Mesenteric fat pad (tissue), 1 donor: ENCODE measurements around the gene C5. TPM values are rescaled to one million over a fixed set of nuclear protein-coding genes. Genes with fewer than 3 reads are reported as not detected.
"Not testable (repeated sequence)": the region's sequence is repeated elsewhere in the genome, so short reads cannot be mapped to it uniquely, and the experiment has no call there.

Source experiments
- DNase-seq: peaks from one replicate; pipeline ENCODE4 v3.0.0-alpha.2; 2020; ENCODE audit warnings: low spot score
- total RNA-seq: library from RNA; stranded (reverse); fragmentation: NEBNext Ultra II Directional; extraction: Animal tissue kit (Norgen Biotek cat#: 25700); gene quantifications from one replicate; pipeline ENCODE4 v1.2.1, GENCODE V29; 2021
- donor health status: DM: yes; HTN: yes; CAD: no.

Gene C5
- total RNA-seq, 1 donor from 2014 or later = 2.1 TPM

DNA sequence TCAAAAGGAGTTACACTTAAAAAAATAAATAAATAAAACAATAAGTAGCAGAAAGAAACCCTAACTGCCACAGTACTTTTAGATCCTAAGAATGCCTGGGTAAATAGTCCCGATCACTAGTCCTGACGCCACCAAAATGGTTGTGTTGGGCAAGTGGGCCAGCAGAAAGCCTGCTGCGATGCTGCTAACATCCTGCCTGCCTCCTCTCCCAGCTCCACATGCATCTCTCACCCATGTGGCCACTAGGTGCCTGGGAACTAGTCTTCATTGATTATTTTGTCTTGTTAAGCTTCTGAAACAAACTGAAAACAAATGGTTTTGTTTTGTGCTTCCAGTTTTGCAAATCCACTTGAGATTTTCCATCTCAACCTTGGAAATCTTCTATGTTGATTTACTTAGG lies 69.1 kb downstream of the C5 start:
- DNase-seq = no peak

DNA sequence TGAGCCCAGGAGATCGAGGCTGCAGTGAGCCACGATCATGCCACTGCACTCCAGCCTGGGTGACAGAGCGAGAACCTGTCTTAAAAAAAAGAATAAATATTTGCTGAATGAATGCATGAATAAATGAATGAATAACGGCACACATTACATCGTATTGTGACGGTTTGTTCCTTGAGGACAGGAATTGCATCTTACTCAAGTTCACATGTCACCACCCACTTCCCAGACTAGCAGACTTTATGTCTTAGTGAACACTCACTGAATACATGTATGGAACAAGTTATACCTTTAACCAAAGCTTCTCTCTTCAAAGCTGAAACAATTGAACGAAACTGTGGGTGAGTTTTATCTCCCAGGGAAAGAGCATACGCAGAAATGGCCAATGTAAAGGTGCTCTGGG lies 70.3 kb downstream of the C5 start:
- DNase-seq = no peak

DNA sequence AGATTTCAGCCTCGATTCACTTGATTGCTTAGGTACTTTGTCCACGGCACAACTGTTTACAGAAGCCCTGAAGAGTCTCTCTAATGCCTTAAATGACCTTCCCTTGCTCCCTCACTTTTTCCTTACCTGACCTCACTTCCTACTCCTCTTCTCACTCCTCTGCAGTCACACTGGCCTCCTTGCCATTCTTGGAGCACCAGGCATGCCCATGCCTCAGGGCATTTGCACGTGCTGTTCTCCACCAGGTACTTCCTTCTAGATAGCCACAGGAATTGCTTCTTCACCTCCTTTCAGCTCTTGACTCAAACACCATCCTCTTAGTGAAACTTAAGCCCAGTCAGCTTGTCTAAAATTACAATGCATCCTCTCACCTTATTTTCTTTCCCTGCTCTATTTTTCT lies 71.1 kb downstream of the C5 start:
- DNase-seq = no peak

DNA sequence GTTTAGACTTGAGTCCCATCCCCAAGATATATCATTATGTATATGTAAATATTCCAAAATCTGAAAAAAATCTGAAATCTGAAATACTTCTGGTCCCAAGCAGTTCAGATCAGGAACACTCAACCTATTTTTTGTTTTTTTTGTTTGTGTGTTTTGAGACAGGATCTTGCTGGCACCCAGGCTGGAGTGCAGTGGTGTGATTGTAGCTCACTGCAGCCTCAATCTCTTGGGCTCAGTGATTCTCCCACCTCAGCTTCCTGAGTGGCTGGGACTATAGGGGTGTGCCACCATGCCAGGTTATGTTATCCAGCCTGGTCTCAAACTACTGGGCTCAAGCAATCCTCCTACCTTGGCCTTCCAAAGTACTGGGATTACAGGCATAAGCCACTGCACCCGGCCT lies 72.8 kb downstream of the C5 start:
- no peak for DNase-seq

DNA sequence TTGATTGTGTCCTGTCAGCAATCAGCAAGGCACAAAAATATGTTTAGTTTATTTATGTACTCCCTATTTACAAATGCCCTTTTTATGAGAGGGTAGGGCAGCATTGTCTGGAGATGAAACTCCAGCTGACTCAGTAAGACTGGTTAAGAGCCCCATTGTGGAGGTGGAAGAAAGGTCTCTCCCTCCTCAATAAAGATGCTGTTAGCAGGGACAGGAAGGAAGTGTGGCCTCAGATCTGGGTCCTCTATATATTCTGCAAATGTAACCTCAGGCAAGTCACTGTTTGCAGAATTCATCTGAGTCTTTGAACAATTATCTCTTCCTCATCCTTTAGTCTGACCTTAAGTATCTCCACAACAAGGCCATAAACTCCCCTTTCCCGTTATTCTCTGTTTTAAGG lies 75.2 kb downstream of the C5 start:
- DNase-seq = no peak

DNA sequence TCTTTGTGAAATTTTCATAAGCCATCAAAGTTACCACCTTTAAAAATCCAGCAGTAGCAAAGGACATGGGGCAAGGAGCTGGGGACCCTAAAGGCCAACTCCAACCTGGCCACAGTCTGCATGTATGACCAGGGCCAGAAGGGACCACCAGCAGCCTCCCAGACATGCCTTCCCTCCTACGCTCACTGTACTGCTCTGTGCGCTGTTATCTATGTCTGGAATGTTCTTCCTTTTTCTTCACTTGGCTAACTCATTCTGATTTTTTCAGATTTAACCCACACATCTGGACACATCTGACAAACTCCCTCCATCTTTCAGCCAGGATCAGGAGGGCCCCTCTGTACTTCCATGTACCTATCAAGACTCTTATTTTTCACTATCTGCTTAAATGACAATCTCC lies 75.9 kb downstream of the C5 start:
- DNase-seq = no peak

DNA sequence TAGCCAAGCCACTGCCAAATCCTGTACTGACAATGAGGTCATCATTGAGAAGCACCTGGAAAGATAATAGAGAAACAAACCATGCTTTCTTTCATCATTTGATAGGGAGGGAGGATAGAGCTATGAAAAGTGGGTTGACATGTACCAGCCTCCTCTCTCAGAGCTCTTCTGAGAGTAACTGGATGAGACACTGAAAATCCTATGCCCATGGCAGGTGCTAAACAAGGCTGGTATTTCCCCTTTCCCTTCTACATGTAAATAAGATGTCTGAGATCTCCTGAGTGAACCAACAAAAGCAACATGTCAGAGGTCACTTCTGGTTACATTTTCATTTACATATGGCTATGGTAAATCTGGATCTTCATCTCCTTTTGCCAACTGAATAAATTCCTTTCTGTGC lies 78.1 kb downstream of the C5 start:
- no peak for DNase-seq

DNA sequence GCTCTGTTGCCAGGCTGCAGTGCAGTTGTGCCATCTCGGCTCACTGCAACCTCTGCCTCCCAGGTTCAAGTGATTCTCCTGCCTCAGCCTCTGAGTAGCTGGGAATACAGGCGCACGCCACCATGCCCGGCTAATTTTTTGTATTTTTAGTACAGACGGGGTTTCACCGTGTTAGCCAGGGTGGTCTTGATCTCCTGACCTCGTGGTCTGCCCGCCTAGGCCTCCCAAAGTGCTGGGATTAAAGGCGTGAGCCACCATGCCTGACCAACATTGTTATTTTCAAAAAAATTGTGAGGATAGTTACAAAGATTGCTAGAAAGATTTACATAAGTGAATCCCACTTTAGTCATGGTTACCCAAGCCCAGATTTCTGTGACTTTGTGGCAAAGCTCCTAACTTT lies 78.6 kb downstream of the C5 start:
- DNase-seq = not testable (repeated sequence)

DNA sequence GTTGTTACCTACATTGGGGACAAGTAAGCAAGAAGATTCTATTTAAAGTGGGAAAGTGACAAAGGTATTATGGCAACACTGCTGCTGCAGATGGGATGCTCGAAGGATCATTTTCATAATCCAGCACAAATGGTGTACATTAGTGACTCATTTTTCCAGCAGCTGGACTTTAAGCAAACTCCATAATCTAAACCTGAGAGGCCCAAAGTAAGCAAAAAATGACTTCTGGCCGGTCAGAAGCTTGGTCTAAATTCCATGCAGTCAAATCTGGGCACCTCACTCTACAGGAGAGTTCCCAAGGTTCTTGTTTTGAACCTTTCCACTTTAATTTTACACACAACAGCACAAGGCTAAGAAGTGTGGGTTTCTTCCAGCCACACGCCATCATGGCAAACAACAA lies 79.8 kb downstream of the C5 start:
- DNase-seq = no peak

DNA sequence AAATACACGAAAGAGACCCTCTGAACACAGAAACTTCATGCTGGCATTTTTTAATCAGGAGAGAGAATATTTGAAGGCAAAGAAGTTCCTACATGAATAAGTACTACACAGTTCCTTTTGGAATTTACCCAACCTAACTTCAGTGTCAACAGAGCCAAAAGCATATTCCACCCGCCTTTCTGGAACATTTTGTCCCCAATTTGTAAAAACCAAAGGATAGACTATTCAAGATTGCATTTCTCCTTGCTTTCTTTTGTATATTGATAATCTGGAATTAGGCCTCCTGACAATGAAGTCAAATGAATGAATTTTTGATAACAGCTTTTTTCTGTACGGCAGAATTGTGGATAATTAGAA lies 84.1 kb downstream of the C5 start:
- no peak for DNase-seq

DNA sequence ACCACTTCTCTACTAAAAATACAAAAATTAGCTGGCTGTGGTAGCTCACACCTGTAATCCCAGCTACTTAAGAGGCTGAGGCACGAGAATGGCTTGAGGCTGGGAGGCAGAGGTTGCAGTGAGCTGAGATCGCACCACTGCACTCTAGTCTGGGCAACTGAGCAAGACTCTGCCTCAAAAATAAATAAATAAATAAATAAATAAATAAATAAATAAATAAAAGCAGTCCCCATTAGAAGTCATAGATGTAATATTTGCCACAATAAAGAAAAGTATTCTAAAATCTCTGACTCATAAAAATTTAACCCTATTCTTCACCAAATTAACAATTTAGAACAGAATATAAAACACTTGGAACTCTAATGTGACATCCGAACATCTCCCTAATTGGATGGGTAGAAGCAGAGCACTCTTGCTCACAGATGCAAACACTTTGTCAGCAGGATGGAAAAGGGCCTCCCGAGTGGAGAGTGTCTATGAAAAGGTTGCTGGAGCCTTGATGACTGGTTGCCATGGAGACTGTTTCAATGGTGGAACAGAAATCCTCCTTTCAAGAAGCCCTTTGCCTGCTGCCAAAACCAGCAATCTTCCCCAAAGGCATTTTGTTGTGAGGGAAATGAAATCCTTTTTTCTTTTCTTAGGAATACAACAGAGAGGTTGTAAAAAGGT lies 84.6 kb downstream of the C5 start:
- DNase-seq = no peak

DNA sequence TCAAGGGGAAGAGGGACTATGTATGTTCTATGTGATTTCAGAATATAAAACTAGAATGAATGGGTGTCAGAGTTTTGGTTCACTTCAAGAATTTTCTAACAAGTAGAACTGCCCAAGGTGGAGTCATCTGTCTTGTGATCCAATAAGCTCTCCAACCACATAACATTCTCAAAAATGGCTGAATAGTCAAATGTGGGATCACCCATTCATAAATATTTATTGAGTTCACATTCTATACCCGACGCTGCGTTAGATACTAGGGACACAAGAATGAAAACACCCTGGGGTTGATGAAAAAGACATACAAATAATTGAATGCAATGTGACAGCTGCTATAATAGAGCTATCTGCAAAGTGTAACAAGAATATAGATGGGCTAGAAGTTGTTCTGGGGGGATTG lies 88.1 kb downstream of the C5 start:
- DNase-seq = no peak

DNA sequence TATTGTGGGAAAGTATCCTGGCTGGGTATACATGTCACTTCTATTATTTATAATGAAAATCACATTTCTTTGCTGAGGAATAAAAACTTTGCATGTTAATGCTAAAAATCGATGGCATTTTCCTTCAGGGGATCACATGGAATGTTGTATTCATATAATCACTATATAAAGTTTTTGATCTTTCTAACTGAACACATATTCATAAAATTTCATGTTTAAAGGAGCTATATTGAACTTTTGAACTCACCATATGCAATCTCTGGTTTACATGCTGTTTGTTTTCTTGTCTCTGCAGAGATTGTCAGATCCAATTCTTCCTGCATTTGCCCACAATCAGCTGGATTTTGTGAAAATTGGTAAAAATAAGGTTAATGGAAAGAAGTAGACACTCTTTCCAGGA lies 90.1 kb downstream of the C5 start:
- DNase-seq = no peak

DNA sequence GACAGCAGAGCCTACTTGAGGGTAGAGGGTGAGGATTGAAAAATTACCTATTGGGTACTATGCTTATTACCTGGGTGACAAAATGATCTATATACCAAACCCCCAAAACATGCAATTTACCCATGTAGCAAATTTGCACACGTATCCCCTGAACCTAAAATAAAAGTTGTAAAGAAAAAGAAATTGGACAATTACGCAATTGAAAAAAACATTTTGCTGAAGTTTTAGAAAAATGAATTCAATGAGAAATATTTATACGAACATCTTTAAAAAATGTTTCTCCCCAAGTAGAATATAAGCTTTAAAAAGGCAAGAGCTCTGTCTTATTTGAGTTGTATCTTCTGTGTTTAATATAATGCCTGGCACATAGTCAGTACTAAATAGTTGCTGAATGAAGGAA lies 93.2 kb downstream of the C5 start:
- no peak for DNase-seq

DNA sequence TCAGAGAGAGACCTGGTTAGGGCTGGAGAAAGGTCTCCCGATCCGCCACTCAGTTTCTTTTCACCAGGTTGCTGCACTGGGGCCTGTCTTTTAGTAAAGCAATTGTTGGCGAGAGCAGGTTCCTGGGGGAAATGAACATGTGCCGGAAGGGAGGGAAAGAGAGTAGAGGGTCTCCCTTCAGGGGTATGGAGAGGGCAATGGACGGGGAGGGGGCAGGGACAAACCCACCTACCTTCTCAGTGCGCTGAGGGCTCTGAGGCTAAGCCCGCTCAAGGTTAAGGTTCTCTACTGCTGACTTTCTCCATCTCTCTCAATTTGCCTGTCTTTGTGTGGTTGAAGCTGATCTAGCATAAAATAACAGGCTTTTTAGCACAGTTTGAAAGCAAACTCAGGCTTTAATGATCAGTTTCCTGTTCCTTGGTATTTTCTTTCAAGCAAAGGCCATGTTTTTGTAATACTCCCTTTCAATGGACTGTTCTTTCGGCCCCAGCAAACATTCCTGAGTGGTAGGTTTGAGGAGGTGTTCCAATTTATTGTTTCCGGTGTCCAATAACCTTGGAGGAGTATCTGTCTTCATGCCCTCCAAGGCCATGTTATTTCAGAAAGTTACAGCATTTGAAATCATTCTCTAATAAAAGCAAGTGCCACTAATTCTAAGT lies 98.0 kb downstream of the C5 start:
- no peak for DNase-seq

DNA sequence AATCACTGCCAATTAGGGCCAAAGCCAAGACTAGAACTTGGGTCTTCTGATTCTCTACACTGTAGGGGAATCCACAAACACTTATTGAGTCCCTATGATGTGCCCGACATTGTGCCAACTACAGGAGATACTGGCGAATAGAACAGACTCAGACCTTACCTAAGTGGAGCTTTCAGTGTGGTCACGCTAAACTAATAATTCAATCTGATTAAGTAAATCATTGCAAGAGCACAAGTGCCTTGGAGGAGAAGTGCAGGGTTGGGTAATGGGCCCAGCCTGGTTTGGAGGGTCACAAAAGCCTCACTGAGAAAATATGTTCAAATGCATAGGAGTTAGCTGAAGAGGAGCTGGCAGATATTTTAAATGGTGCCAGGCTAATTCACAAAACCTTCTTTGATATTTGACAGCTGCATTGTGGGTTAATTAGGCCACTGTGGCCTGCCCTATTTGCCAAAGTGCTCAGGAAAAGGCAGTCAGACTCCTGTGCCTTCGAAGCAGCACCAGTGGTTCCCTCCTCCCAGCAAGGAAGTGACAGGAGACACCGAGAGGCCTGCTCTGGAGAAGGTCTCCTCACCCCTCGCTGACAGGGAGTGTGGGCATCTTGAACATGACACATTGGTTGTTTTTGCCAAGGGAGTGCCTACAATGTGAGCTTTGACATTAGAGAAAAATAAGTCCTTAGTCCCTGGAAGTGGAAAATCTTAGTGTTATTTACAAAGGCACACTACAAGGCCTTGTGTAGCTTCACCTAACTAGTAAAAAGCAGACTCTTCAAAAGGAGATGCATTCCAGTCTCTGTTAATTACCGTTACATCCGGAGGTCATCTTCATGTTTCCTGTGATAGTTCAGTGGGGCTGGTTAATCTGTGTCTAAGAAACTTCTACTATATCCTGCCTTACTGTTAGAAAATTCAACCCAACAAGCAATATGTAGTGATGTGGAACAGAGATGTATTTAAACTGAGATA lies 99.4 kb downstream of the C5 start:
- DNase-seq = no peak

DNA sequence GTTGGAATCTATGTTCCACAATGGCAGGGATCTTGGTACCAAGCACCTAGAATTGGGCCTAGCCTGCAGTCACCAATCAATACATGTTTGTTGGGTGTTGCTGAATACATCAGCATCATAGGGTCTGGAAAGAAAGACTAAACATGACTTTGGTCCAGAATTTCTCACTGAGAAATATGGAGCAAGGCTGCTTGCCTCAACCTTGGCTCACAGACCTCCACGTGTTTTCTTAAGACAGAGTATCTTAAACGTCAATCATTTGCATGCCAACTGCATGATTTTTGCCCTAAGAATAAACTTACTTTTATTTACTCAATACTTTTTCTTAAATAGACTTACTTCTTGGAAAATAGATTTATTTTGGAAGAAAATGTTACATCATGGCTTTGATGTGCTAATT lies 100.8 kb downstream of the C5 start:
- DNase-seq = no peak

DNA sequence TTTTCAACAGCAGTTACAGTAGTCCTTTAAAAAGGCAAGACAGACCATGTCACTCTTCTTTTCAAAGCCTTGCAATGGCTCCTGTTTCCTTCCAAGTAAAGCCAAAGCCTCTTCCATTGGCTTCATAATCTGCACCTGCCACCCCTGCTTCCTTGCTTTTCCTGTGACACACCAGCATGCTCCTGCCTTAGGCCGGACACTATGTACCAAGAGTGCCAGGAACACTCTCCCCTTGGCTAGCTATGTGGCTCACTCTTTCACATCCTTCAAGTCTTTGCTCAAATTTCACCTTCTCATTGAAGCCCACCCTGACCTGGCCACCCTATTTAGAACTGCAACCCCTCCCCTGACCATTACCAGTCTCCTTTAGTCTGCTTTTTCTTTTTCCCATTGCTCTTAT lies 101.3 kb downstream of the C5 start:
- peak; percentile 43 for DNase-seq

DNA sequence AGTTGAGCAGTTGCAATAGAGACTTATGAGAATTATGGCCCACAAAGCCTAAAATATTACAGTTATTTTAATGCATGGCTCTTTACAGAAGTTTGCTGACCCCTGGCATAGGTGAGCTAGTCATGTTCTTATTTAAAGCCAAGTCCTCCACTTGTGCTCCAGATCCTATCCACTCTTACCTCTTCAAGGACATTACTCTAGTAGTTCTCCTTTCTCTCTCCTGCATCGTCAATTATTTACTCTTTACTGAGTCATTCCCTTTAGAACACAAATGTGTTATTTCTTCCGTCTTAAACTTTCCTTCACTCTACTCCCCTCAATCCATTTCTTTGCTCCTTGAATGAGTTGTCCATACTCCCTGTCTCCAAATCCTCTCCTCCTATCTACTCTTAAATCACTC lies 102.9 kb downstream of the C5 start:
- no peak for DNase-seq

DNA sequence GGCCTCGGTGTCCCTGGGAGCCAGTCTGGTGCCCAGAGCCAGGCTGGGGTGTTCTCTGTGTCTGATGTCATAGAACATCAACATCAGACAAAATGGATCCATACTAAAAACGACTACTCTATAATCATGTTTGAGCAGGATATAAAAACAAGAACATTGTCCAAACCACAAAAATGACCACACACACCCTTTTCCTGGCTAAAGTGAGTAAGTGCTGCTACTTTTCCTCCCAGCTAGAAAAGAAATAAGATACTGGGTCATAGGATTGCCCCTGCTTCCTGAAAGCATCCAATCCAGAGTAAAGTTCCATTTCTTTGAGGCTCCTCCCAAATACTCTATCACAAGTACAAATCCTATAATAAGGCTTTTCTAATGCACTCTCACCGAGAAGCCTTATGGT lies 103.8 kb downstream of the C5 start:
- DNase-seq = no peak

DNA sequence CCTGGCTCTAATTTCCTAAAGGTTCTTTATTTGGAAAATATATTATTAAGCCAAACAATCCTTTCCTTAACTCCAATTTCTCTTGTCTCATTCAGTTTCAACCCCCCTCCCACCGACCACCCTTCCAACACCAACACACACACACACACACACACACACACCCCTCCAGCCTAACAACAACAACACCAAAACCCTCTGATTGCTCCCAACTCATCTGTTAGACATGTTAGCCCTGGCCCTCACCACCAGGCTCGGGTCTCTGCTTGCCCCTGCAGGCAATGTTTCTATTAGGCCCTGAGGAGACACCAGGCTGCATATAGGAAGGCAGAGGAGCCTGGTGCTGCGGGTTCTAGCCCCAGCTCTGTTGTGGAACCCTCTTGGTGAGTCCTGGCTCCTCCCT lies 105.1 kb downstream of the C5 start:
- no peak for DNase-seq

DNA sequence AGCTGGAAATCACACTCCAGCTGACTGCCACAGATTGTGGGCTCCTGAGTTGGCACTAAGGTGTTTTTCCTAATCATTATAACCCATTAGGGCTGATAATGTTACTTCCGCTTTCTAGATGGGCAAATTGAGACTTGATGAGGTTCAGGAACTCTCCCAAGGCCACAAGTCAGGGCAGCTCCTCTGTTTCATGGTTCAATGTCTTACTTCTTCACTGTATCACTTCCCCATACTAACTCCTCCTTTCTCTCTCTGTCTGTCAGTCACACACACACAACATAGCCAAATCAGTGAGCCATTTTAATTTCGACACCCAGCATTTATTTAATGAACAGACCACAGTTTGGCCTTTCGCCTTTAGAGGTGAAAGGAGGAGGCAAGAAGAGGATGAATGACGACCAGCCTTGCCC lies 105.6 kb downstream of the C5 start:
- no peak for DNase-seq
